Fibroblast of skin of right biceps (primary cell): ENCODE results near the gene BRMS1.

ENCODE experiments used
- DNase-seq: peaks from one replicate; pipeline ENCODE4 v3.0.0-alpha.2; 2013

The BRMS1 gene

DNA sequence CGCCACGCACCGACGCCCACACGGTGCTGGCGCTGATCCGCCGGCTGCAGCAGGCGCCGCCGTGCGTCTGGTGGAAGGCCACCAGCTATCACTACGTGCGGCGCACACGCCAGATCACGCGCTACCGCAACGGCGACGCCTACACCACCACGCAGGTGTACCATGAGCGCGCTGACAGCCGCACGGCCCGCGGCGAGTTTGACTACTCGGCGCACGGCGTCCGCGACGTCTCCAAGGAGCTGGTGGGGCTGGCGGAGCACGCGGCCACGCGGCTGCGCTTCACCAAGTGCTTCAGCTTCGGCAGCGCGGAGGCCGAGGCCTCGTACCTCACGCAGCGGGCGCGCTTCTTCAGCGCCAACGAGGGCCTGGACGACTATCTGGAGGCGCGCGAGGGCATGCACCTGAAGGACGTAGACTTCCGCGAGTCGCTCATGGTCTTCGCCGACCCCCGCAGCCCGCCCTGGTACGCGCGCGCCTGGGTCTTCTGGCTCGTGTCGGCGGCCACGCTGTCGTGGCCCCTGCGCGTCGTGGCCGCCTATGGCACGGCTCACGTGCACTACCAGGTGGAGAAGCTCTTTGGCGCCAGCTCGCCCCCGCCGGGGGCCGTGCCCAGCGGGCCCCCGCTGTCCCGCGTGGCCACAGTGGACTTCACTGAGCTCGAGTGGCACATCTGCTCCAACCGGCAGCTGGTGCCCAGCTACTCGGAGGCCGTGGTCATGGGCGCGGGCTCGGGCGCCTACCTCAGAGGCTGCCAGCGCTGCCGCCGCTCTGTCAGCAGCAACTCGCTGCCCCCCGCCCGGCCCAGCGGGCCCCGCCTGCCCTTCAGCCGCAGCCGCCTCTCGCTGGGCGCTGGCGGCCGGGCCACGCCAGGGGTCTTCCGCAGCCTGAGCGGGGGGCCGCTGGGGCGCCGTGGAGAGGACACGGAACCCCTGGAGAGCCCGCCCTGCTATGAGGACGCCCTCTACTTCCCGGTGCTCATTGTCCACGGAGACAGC is 50.0 kb downstream of the BRMS1 start:
- no peak for DNase-seq

- DNase-seq: no peak
Observed at GRCh38 chr11:66293777-66294625, 50.9 kb downstream of the BRMS1 start.

DNA sequence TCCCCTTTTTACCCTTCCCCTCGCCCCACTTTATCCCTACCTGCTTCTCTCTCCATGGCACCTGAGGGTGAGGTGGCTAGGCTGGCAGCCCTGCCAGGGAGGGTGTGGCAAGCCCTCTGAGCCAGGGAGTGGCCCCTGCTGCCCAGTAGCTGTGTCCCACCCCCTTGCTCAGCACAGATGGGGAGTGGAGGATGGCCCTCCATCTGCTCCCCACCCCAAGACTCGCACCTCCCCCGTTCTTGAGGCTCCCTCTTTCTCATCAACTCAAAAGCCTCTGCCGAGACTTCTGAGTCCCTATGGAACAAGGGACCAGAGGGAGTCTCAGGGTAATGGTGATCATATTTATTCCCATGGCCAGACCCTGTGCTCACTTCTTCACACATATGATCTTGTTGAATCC is 51.6 kb downstream of the BRMS1 start:
- DNase-seq: no peak

DNA sequence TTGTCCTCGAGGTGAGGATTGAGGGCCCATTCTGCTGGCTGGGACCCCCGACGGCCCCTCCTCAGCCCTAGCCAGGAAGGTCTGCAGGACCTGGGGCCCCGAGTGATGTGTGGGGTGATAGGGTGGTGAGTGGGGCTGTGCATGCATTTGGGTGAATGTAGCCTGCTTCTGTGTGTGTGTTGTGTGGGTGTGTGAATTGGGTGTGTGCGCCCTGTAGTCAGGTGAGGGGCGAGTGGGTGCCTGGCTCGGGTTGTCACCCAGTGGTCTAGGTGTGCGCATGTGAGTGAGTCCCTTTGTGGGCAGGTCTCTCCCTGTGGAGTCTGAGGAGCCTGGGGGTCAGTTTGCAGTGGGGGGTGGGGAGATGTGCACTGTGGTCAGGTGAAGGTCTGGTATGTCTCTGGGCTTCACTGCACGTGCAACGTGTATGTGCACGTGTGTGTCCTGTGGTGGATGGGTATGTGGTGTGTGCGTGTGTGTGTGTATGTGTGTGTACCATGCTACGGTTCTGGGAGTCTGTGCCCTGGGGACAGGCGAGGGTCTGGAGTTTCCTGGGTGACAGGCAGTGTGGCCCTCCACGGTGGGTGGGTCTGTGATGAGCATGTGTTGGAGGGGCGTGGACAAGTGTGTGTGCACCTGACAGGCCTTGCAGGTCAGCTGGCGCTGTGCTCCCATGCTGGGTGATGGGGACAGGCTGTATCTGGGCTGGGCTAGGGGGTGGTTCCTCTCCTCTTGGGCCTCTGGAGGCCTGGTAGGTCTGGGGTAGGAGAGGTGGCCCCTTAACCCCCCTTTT is 52.2 kb downstream of the BRMS1 start:
- DNase-seq: no peak

- DNase-seq: no peak
Observed at GRCh38 chr11:66291706-66292542, 53.0 kb downstream of the BRMS1 start, which contains the start of gene TMEM151A. TSS of gene TMEM151A (plus strand) at chr11:66291894. CDS start at chr11:66292014, 120 bp downstream.

- DNase-seq: no peak
Observed at GRCh38 chr11:66291303-66291705, 53.6 kb downstream of the BRMS1 start.

- DNase-seq: no peak
Observed at GRCh38 chr11:66290330-66290621, 54.6 kb downstream of the BRMS1 start.

DNA sequence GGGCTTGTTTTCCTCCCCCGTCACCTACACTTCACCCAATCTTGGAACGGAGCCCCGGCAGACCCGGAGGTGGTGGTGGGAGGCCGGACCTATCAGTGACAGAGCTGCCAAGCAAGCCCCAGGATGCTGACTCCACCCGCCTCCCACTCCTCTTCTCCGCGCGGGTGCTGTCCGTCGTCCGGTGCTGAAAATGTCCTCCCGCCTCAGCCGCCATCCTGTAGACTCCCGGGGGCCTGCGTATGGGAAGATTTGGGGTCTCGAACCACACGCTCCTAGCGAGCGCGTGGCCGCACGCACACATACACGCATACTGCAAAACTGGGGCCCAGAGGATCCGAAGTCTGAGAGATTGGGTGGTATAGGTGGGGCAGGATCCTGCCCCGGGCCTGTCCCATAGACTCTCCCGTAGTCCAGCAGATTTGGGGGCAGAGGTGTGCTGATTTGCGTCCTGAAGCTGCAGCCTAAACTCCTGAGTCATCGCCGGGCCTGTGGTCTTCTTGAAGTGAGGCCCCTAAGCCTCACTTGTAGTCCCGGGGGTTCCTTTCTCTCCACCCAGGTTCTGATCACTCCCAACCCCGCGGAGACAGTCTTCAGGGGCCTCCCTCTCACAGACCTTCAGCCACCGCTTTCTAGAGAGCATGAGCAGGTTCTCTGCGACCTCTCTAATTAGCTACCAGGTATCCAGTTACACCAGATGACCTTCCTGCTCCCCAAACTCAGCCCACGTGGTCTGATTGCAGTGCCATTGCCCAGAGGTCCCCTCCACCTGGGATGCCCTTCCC is 55.2 kb downstream of the BRMS1 start:
- no peak for DNase-seq

DNA sequence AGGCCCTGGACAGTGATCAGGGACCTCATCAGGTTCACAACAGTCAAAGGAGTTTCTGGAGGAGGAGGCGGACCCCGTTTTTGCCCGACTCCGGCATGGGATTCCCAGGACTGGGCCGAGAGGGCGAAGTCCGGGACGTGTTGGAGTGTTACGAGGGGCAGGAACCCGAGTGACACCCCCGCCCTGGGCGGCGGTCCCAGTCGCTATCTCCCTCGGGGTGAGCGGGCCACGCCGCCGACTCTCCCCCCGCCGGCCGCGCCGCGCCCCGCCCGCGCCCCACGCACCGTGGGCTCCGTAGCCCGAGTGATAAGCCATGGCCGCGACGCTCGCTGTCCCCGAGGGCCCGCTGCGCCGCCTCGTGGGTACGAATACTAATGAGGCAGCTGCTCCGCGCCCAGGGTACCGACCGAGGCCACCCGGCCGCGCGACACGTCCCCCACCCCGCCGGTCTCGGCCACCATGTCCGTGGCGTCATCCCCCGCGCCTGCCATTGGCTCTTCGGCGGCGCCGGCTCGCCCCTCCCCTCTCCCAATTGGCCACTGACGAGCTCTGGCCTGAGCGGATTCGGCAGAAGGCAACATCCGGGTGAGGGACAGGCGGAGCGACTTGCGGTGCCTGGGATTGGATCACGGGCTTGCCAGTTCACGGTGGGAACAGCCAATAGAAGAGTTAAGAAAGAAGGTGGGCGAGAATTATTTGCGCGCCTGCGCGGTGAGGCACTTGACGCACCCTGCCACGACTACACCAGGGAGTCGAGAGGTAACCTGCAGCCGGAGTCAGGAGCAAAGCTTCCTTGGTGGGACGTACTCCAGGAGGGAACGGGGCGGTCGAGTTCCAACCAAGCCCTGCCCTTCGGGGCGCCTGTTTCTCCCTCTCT is 56.0 kb downstream of the BRMS1 start, which contains the start of gene YIF1A:
TSS of gene YIF1A (minus strand) at position 473 of the 877 bp plus-strand sequence. CDS start at position 315, 158 bp downstream.
- DNase-seq: peak; percentile 100

DNA sequence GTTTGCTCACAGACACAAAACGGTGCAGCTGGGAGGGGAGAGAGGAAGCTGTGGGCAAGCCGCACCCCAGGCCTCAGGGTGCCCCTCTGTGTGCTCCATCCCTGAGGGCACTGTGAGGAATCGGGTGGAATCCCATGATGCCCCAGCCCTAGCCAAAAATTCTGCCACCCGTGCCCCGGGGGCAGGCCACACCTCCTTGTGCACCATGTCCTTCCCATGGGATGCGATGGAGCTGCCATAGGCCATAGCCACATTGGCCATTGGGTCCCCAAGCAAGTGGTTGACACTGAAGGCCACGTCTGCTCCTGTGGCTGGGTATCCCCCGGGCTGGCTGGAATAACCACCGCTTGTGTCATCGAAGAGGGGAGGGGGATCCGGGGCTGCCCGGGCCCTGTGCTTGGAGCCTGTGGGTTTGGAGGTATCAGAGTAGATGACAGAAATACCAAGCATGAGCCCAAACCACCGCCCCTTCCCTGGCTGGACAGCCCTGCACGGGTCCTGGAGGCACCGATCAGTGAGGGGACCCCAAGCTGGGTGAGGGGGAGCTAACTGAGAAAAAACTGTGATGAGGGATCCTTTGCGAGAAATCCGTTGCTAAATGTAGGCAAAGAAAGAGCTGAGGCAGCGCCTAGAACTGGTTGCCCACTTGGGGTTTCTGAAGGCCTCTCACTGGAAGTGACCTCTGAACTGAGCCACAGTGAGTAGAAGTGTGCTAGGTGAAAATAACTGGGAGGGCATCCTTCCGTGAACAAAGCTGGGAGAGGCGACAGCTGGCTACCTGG is 56.8 kb downstream of the BRMS1 start:
- DNase-seq: no peak
